Uterus (tissue), 2 donors: Measurements from ENCODE around the gene NT5C1A.

Experiments
- POLR2A ChIP-seq, 2 donors: fragments of 450-650 bp; IDR thresholded peaks; one replicate each; pipeline ENCODE4 v1.6.1; 2016; ENCODE audit warnings: antibody characterized with exemption in 2 of 2, mild to moderate bottlenecking in 1 of 2, moderate library complexity in 1 of 2
- TF ChIP-seq, protein P1 (sequence below), 4 experiments: fragments of 200-600 bp in 2 of 4; fragments of 450-650 bp in 2 of 4; sonication (generic) in 2 of 4; IDR thresholded peaks; one replicate each; pipeline ENCODE4 v1.5.1; 2016 to 2019; ENCODE audit warnings: antibody characterized with exemption in 4 of 4, mild to moderate bottlenecking in 2 of 4, moderate library complexity in 1 of 4

DNA sequence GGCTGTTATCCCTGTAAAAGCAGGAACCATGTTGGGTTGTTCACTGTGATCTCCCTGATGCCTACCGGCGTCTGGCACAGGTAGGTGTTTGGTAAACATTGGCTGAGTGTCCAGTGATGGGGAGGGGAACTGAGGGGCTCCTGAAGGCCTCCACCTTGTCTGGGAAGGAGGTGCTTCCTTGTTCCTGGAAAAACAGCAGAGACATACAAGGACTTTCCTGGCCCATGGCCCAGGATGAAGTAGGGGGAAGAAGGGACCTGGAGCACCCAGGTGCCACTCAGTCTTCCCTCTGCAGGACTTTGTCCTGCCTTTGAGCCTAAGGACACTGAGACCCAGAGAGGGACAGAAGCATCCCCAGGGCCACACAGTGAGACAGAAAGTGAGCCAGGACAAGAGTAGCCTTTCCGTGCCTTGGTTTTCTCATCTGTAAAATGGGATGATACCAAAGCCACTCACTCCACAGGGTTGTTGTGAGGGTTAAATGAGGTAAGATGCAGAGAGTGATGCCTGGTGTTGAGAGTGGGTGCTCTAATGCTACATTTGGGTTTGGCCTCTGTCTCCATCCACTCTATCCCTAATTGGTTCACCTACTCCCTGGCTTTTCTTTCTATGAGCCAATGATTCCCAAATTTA is 26.4 kb downstream of the NT5C1A start:
- TF ChIP-seq, protein P1, sequence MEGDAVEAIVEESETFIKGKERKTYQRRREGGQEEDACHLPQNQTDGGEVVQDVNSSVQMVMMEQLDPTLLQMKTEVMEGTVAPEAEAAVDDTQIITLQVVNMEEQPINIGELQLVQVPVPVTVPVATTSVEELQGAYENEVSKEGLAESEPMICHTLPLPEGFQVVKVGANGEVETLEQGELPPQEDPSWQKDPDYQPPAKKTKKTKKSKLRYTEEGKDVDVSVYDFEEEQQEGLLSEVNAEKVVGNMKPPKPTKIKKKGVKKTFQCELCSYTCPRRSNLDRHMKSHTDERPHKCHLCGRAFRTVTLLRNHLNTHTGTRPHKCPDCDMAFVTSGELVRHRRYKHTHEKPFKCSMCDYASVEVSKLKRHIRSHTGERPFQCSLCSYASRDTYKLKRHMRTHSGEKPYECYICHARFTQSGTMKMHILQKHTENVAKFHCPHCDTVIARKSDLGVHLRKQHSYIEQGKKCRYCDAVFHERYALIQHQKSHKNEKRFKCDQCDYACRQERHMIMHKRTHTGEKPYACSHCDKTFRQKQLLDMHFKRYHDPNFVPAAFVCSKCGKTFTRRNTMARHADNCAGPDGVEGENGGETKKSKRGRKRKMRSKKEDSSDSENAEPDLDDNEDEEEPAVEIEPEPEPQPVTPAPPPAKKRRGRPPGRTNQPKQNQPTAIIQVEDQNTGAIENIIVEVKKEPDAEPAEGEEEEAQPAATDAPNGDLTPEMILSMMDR (IDR thresholded peaks at IDR 0.05) = no peak
- TF ChIP-seq POLR2A (IDR thresholded peaks at IDR 0.05) = no peak
